Transverse colon (tissue), 4 donors: ENCODE measurements around the gene HOXD11. TPM values are rescaled to one million over a fixed set of nuclear protein-coding genes. Genes with fewer than 3 reads are reported as not detected.

Experiments
- DNase-seq: peaks from one replicate; pipeline ENCODE4 v3.0.0-alpha.2; 2019
- H3K27ac ChIP-seq, 4 donors: fragments of 200-600 bp; sonication (generic); 2 replicates each; pipeline ENCODE4 v1.5.1; 2016 to 2018; ENCODE audit warnings: inconsistent platforms in 4 of 4
- H3K27me3 ChIP-seq: fragments of 200-600 bp; sonication (generic); 2 replicates; pipeline ENCODE4 v1.5.1; 2017; ENCODE audit warnings: inconsistent platforms
- H3K36me3 ChIP-seq, 4 donors: fragments of 200-600 bp; sonication (generic); 2 replicates each; pipeline ENCODE4 v1.5.1; 2017 to 2019; ENCODE audit warnings: inconsistent platforms in 4 of 4
- H3K4me1 ChIP-seq, 4 donors: fragments of 200-600 bp; sonication (generic); 2 replicates each; pipeline ENCODE4 v1.5.1; 2017 to 2020; ENCODE audit warnings: inconsistent platforms in 4 of 4
- H3K4me3 ChIP-seq, 4 donors: fragments of 200-600 bp; sonication (generic); 1 replicate in 1 of 4; 2 replicates in 3 of 4; pipeline versions ENCODE4 v1.5.1 to v1.6.1; 2017 to 2019; ENCODE audit warnings: inconsistent platforms in 4 of 4
- H3K9me3 ChIP-seq, 2 donors: fragments of 200-600 bp; sonication (generic); 2 replicates each; pipeline ENCODE4 v1.5.1; 2017 to 2019; ENCODE audit warnings: inconsistent platforms in 2 of 2
- CTCF ChIP-seq, 5 experiments: fragments of 200-600 bp in 3 of 5; fragments of 450-650 bp in 2 of 5; sonication (generic) in 3 of 5; IDR thresholded peaks; 1 replicate in 2 of 5; 2 replicates in 3 of 5; pipeline ENCODE4 v1.5.1; 2016 to 2017; ENCODE audit warnings: antibody characterized with exemption in 5 of 5, inconsistent platforms in 3 of 5, mild to moderate bottlenecking in 2 of 5, moderate library complexity in 1 of 5
- EP300 ChIP-seq: sonication (generic); formaldehyde crosslinking; IDR thresholded peaks from one replicate; pipeline ENCODE4 v1.6.1; 2017; ENCODE audit warnings: antibody characterized with exemption, low read depth
- POLR2A ChIP-seq: fragments of 450-650 bp; IDR thresholded peaks from one replicate; pipeline ENCODE4 v1.6.1; 2016; ENCODE audit warnings: antibody characterized with exemption, mild to moderate bottlenecking, moderate library complexity
- POLR2AphosphoS5 ChIP-seq, 3 donors: sonication (generic); formaldehyde crosslinking; IDR thresholded peaks; one replicate each; pipeline ENCODE4 v1.6.1; 2016; ENCODE audit warnings: antibody characterized with exemption in 3 of 3
- WGBS, 2 donors: methylation state at CpG; one replicate each; pipeline ENCODE4 v1.1.5; 2018; ENCODE audit warnings: low coverage in 1 of 2; 5-methylcytosine and 5-hydroxymethylcytosine counted together
- in situ Hi-C, 4 donors: fragments of 200-750 bp; cut with MboI; loops; one replicate each; pipeline versions ENCODE4 v1.15.0 to v1.15.1; 2017; ENCODE audit warnings: low sequenced_read_pairs in 3 of 4, low pct_ligation_motif_present in 1 of 4, low pct_unique_long_range_greater_than_20kb in 1 of 4
- intact Hi-C: fragments of 100-400 bp; cut with DNase I; formaldehyde crosslinking; loops from one replicate; pipeline ENCODE4 v1.15.1; 2023; ENCODE audit warnings: low total_unique reads
- total RNA-seq, 4 donors: library from RNA; depleted of rRNA; stranded (reverse); fragments of >200 nt; gene quantifications; one replicate each; pipeline ENCODE4 v1.1.0, GENCODE V29; 2016

The HOXD11 gene
- total RNA-seq, 4 donors from 2014 or later, result 0.41 to 13.5 (median 4.4) TPM

- Histone ChIP-seq H3K4me1 (peaks cover 0 to 24% (median 17%) of the 10 kb centered on the region in 4 donors), H3K36me3 (no peaks in the 10 kb centered on the region), H3K27ac (peak overlapping the region in 3 of 4 donors; percentile 35 to 70 (median 42)), H3K27me3 (peaks cover 100% of the 10 kb centered on the region), H3K9me3 (no peaks in the 10 kb centered on the region), H3K4me3 (peak overlapping the region in 2 of 4 donors; percentile 12 to 16)
- intact Hi-C loops, result no loop called here
- 19 to 22% methylated on average over 19 to 24 of the region's 24 CpGs for WGBS, 2 donors
- no peak for TF ChIP-seq EP300
- TF ChIP-seq CTCF (IDR thresholded peaks at IDR 0.05), result peak; percentile 45 to 59 (median 53)
- in situ Hi-C loops, result loop anchor here in 3 of 4 donors (25.0 kb wide), 2 partner anchors 694 to 1019 kb away; no protein-coding TSS in a partner anchor
- peak; percentile 68 for DNase-seq
Measured at GRCh38 chr2:176118601-176119339, 11.7 kb downstream of the HOXD11 start.

- no peak for TF ChIP-seq EP300
- no peak for TF ChIP-seq CTCF (IDR thresholded peaks at IDR 0.05)
- TF ChIP-seq POLR2AphosphoS5 (IDR thresholded peaks at IDR 0.05), result no peak
- TF ChIP-seq POLR2A, result no peak
- intact Hi-C loops, result no loop called here
Measured at GRCh38 chr2:176120364-176121189, 13.5 kb downstream of the HOXD11 start.

GRCh38 chr2:176121190-176122051 lies 14.3 kb downstream of the HOXD11 start:
- Histone ChIP-seq H3K9me3 (no peaks in the 10 kb centered on the region), H3K4me3 (peak overlapping the region in 3 of 4 donors; percentile 55 to 72 (median 55)), H3K27me3 (peaks cover 99% of the 10 kb centered on the region), H3K4me1 (peaks cover 0 to 22% (median 16%) of the 10 kb centered on the region in 4 donors), H3K36me3 (no peaks in the 10 kb centered on the region), H3K27ac (peak overlapping the region; percentile 78 to 88 (median 86))
- TF ChIP-seq POLR2AphosphoS5 (IDR thresholded peaks at IDR 0.05) (no peak), EP300 (no peak), POLR2A (no peak), CTCF (IDR thresholded peaks at IDR 0.05) (no peak)
- intact Hi-C loops (no loop called here), in situ Hi-C loops (loop anchor here (10.0 to 25.0 kb wide), 5 partner anchors 333 to 1033 kb away; no protein-coding TSS in a partner anchor)
- DNase-seq, result no peak
- 31 to 54% methylated on average over 7 to 37 of the region's 53 CpGs for WGBS, 2 donors

More at GRCh38 chr2:176120364-176121189, 13.5 kb downstream of the HOXD11 start:
- Histone ChIP-seq H3K27ac (peak overlapping the region in 2 of 4 donors; percentile 84 to 88), H3K4me3 (no peak overlapping the region), H3K4me1 (peaks cover 0 to 27% (median 18%) of the 10 kb centered on the region in 4 donors), H3K27me3 (peaks cover 100% of the 10 kb centered on the region), H3K36me3 (no peaks in the 10 kb centered on the region), H3K9me3 (no peaks in the 10 kb centered on the region)
- in situ Hi-C loops, result loop anchor here (10.0 to 25.0 kb wide), 5 partner anchors 334 to 1034 kb away; no protein-coding TSS in a partner anchor
- 41 to 46% methylated on average over 6 to 13 of the region's 13 CpGs for WGBS, 2 donors
- DNase-seq, result no peak
